HG02943 (cell line): Measurements from ENCODE around the gene TRERF1.
"Not testable (repeated sequence)": the region's sequence is repeated elsewhere in the genome, so short reads cannot be mapped to it uniquely, and the experiment has no call there.

Experiments
- ATAC-seq: cut with Tn5 transposase; IDR thresholded peaks from one replicate; pipeline ENCODE4 v1.9.1; 2021; ENCODE audit warnings: mild to moderate bottlenecking, low read depth, moderate library complexity; ENCODE audit not compliant: unreplicated experiment

Gene TRERF1

GRCh38 chr6:42450477-42451332, 1.0 kb downstream of the TRERF1 start:
- ATAC-seq, result no peak

- ATAC-seq, result no peak
These were observed 1.7 kb downstream of the TRERF1 start for GRCh38 chr6:42449917-42450476.

- no peak for ATAC-seq
These were observed 2.6 kb downstream of the TRERF1 start for GRCh38 chr6:42448927-42449659.

DNA sequence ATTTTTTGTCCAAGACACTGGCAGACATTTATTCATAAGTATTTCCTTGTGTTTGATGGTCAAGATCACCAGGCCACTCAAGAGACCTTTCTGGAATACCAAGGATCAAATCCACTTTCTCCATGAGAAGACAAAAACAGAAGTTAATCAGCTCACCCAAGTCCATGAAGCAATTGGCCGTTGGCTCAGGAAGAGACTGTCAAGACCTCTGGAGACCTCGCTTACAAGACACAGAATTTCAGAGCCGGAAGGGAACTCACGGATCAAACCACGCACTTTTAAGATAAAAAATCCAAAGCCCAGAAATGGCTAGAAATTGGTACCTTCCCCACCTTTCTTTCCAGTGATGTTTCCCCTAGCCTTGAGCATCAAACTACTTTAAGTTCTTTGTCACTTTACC, 3.3 kb downstream of the TRERF1 start:
- no peak for ATAC-seq

DNA sequence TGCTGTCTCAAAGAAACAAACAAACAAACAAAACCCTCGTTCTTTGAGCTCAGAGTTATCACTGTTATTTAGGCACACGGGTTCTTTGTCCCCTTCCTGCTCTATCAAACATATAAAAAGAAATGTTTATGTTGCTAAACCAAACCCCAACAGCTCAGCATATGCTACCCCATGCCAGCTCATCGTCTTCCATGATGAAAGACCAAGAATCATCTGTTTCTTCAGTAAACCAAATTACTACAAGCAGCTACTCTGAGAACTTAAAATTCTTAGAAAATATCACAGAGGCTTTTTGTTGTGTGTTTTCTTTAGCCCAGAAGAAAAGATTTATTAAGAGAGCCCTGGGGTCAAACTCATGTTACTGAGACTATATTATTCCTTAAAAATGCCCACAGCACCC, 4.7 kb downstream of the TRERF1 start:
- no peak for ATAC-seq

- no peak for ATAC-seq
These were observed 5.4 kb downstream of the TRERF1 start for GRCh38 chr6:42446370-42446769.

- not testable (repeated sequence) for ATAC-seq
These were observed 5.8 kb downstream of the TRERF1 start for GRCh38 chr6:42445955-42446354.

GRCh38 chr6:42443312-42444060, 8.2 kb downstream of the TRERF1 start:
- ATAC-seq, result no peak

DNA sequence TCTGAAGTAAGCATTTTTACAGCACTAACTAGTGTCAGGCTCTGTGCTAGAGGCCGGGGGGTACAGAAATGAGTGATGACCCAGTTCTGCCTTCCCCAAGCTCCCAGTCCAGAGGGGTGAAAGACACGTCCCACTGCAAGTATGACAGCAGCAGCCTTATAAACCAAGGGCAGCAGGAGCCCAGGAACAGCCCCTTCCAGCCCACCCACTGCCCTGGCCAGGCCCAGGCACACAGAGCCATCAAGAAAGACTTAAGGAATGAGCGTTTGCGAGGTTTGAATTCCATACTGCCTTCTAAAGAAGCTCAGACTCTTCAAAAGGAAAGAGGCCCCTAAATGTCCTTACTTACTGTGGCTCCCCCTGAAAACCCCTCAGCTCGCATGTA, 10.0 kb downstream of the TRERF1 start:
- no peak for ATAC-seq

GRCh38 chr6:42440778-42441696, 10.7 kb downstream of the TRERF1 start:
- ATAC-seq, result no peak

GRCh38 chr6:42440027-42440426, 11.7 kb downstream of the TRERF1 start:
- no peak for ATAC-seq

DNA sequence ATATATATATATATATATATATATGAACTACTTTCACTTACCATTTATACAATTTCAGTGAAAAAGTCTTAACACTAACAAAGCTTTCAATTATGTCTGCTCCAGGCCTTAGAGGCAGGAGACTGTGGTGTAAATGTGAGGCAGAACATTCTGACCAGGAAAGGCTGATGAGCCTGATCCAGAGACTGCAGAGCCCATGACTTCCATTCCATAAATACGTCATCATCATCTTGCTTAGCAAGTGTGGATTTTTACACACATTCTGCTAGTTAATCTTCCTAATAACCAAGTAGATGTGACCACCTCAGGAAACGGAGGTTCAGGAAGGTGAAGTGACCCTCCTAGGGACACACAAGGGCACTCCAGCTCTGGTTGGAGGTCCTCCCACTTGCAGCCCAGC, 14.9 kb downstream of the TRERF1 start:
- no peak for ATAC-seq

- ATAC-seq, result no peak
These were observed 17.5 kb downstream of the TRERF1 start for GRCh38 chr6:42434237-42434636.

GRCh38 chr6:42433409-42433808, 18.3 kb downstream of the TRERF1 start:
- no peak for ATAC-seq

GRCh38 chr6:42431877-42432276, 19.8 kb downstream of the TRERF1 start:
- no peak for ATAC-seq

- no peak for ATAC-seq
These were observed 20.4 kb downstream of the TRERF1 start for GRCh38 chr6:42431356-42431755.

DNA sequence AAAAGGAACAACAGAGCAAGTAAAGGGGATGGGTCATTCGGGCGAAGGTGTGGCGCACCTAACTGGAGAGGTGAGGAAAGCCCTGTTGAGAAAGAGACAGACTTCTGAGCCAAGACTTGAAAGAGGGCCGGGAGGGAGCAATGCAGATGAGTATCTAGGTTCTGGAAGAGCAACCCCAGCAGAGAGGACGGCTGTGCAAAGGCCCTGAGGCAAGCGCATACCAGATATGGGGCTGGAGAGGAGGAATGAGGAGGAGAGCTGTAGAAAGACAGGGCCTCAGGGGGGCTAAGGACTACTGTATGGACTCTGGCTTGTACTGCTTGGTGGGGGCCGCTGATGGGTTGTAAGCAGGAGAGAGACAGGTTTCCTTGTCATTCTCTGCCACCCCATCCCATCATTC, 21.9 kb downstream of the TRERF1 start:
- ATAC-seq, result no peak

DNA sequence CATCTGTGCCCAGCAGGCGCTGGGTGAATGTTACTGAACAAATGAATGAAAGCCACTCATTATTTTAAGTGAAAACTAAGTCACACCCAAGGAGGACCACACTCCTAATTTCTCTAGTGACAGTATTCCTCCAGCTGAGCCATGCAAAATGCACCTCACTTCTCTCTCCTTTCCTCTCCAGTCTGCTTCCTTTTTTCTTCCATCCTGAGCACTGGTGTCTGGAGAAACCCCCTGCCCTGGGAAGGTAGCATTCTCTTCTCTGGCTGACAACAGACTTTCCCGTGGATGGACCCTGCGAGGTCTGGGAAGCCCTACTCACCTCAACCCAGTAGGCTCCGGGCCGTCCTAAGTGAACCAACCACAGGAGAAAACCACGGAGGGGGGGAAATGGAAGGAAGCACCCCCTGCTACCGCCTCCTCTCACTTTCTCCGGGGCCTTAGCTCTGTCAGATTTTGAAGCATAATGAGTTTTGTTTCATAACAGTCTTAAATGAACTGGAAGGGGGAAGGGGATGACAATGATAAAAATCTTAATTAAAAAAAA, 22.6 kb downstream of the TRERF1 start:
- no peak for ATAC-seq

- ATAC-seq, result no peak
These were observed 23.2 kb downstream of the TRERF1 start for GRCh38 chr6:42428326-42429041.
